HCT116 (cell line): ENCODE results near the gene YKT6. TPM values are rescaled to one million over a fixed set of nuclear protein-coding genes. Genes with fewer than 3 reads are reported as not detected.

Experiments
- ATAC-seq: fragments of 200-7000 bp; cut with Tn5 transposase; 2 replicates; pipeline ENCODE4 v1.9.1; 2020; ENCODE audit warnings: mild to moderate bottlenecking, moderate library complexity
- BruUV-seq: library from RNA; stranded (reverse); fragments of 400-500 nt; replicated peaks from 2 replicates; lab custom pipeline; 2021; lab: Mats Ljungman, UMichigan
- CTCF ChIA-PET: fragments of 300-600 bp; sonication (Branson Sonifier 250); formaldehyde crosslinking; loops from one replicate; lab custom pipeline; 2021; ENCODE audit warnings: antibody characterized with exemption; lab: Charles Lee
- POLR2A ChIA-PET: fragments of 300-600, 350-600 bp; sonication (Branson Sonifier 250); formaldehyde crosslinking; loops from one replicate; lab custom pipeline; 2021; ENCODE audit warnings: antibody characterized with exemption; lab: Charles Lee
- RAD21 ChIA-PET, 2 experiments: fragments of 300-600 bp; sonication (Branson Sonifier 250); formaldehyde crosslinking; loops; one replicate each; lab custom pipeline; 2023; ENCODE audit warnings: low total read pairs in 2 of 2; ENCODE audit not compliant: uncharacterized antibody in 2 of 2, unreplicated experiment in 2 of 2, low non-redundant PET in 1 of 2; lab: Charles Lee
- DNase-seq: peaks from one replicate; pipeline ENCODE4 v3.0.0-alpha.2; 2010; ENCODE audit warnings: low read depth, low spot score
- H2AFZ ChIP-seq: fragments of 200-600 bp; shearing (Covaris generic), sonication (generic); 2 replicates; pipeline ENCODE4 v1.6.1; 2017; ENCODE audit warnings: low read depth, mixed run types, mixed read lengths, antibody characterized with exemption, low read length; ENCODE audit not compliant: poor library complexity, severe bottlenecking
- H3K27ac ChIP-seq: 2 replicates; pipeline ENCODE4 v1.5.1; 2012; ENCODE audit warnings: low read depth, low read length
- H3K27me3 ChIP-seq: fragments of 200-600 bp; sonication (generic); 2 replicates; pipeline ENCODE4 v1.6.1; 2016; ENCODE audit warnings: mixed run types, low read length, mixed read lengths; ENCODE audit not compliant: insufficient read depth
- H3K36me3 ChIP-seq, 2 experiments: fragments of 200-500 bp in 1 of 2; fragments of 200-600 bp in 1 of 2; sonication (Bioruptor generic) in 1 of 2; sonication (generic) in 1 of 2; 2 replicates each; pipeline versions ENCODE4 v1.5.1 to v1.6.1; 2014 to 2016; ENCODE audit warnings: low read length in 2 of 2, inconsistent platforms in 1 of 2, mixed read lengths in 1 of 2, mixed run types in 1 of 2; ENCODE audit not compliant: insufficient read depth in 2 of 2, control insufficient read depth in 1 of 2
- H3K4me1 ChIP-seq, 2 experiments: fragments of 200-600 bp in 1 of 2; sonication (generic) in 1 of 2; 2 replicates each; pipeline versions ENCODE4 v1.5.1 to v1.6.1; 2012 to 2017; ENCODE audit warnings: low read length in 2 of 2, inconsistent platforms in 1 of 2, mild to moderate bottlenecking in 1 of 2, mixed read lengths in 1 of 2, mixed run types in 1 of 2, moderate library complexity in 1 of 2; ENCODE audit not compliant: insufficient read depth in 2 of 2, control insufficient read depth in 1 of 2
- H3K4me2 ChIP-seq: fragments of 200-600 bp; sonication (generic); 2 replicates; pipeline ENCODE4 v1.6.1; 2017; ENCODE audit warnings: mixed run types, low read length, mixed read lengths
- H3K4me3 ChIP-seq, 2 experiments: fragments of 200-600 bp in 1 of 2; sonication (generic) in 1 of 2; replicated peaks in 1 of 2; 2 replicates each; pipeline ENCODE4 v1.5.1; 2011 to 2016; ENCODE audit warnings: low read length in 2 of 2, control low read depth in 1 of 2, low read depth in 1 of 2, mild to moderate bottlenecking in 1 of 2, mixed read lengths in 1 of 2, mixed run types in 1 of 2
- H3K79me2 ChIP-seq: fragments of 200-600 bp; sonication (generic); 2 replicates; pipeline ENCODE4 v1.6.1; 2017; ENCODE audit warnings: mild to moderate bottlenecking, mixed run types, low read length, moderate library complexity, mixed read lengths; ENCODE audit not compliant: insufficient read depth
- H3K9ac ChIP-seq: fragments of 200-600 bp; sonication (generic); 2 replicates; pipeline ENCODE4 v1.6.1; 2016; ENCODE audit warnings: low read length, mixed read lengths
- H3K9me2 ChIP-seq: fragments of 200-600 bp; sonication (generic), shearing (Covaris generic); 2 replicates; pipeline ENCODE4 v1.6.1; 2017; ENCODE audit warnings: mixed run types, mild to moderate bottlenecking, moderate library complexity; ENCODE audit not compliant: insufficient read depth
- H3K9me3 ChIP-seq, 2 experiments: fragments of 200-500 bp in 1 of 2; fragments of 200-600 bp in 1 of 2; sonication (Bioruptor generic) in 1 of 2; sonication (generic) in 1 of 2; 2 replicates each; pipeline ENCODE4 v1.6.1; 2014 to 2017; ENCODE audit warnings: low read length in 2 of 2, mixed read lengths in 2 of 2, inconsistent platforms in 1 of 2, low read depth in 1 of 2, mild to moderate bottlenecking in 1 of 2, mixed run types in 1 of 2, moderate library complexity in 1 of 2; ENCODE audit not compliant: control insufficient read depth in 1 of 2, insufficient read depth in 1 of 2
- H4K20me1 ChIP-seq: fragments of 200-600 bp; sonication (generic), shearing (Covaris generic); 2 replicates; pipeline ENCODE4 v1.6.1; 2017; ENCODE audit warnings: mixed run types, mild to moderate bottlenecking, moderate library complexity; ENCODE audit not compliant: insufficient read depth
- CBX3 ChIP-seq: IDR thresholded peaks from 2 replicates; pipeline ENCODE4 v1.6.1; 2012; ENCODE audit warnings: low read depth
- CEBPB ChIP-seq: IDR thresholded peaks from 2 replicates; pipeline ENCODE4 v1.6.1; 2012; ENCODE audit warnings: low read depth
- EGR1 ChIP-seq: IDR thresholded peaks from 2 replicates; pipeline ENCODE4 v1.6.1; 2012; ENCODE audit warnings: low read depth
- EZH2phosphoT487 ChIP-seq: fragments of 200-600 bp; IDR thresholded peaks from 2 replicates; pipeline ENCODE4 v1.6.1; 2018; ENCODE audit warnings: antibody characterized with exemption, borderline replicate concordance
- JUND ChIP-seq: IDR thresholded peaks from 2 replicates; pipeline ENCODE4 v1.6.1; 2012
- POLR2A ChIP-seq: IDR thresholded peaks from 2 replicates; pipeline ENCODE4 v1.7.0; 2011; ENCODE audit warnings: borderline replicate concordance; ENCODE audit not compliant: insufficient read depth, insufficient read length; ENCODE audit errors: extremely low read depth
- POLR2AphosphoS5 ChIP-seq: IDR thresholded peaks from 2 replicates; pipeline ENCODE4 v1.6.1; 2011; ENCODE audit warnings: mild to moderate bottlenecking, low read depth, low read length, moderate library complexity
- RAD21 ChIP-seq: IDR thresholded peaks from 2 replicates; pipeline ENCODE4 v1.6.1; 2012; ENCODE audit warnings: low read depth, mild to moderate bottlenecking
- SRF ChIP-seq: IDR thresholded peaks from 2 replicates; pipeline ENCODE4 v1.6.1; 2012; ENCODE audit warnings: low read depth
- YY1 ChIP-seq: IDR thresholded peaks from 2 replicates; pipeline ENCODE4 v1.6.1; 2011; ENCODE audit warnings: low read length, low read depth, moderate library complexity, mild to moderate bottlenecking; ENCODE audit not compliant: insufficient replicate concordance; ENCODE audit errors: extremely low read depth
- ZFX ChIP-seq: fragments of 450-650 bp; IDR thresholded peaks from 2 replicates; pipeline ENCODE4 v1.6.1; 2017
- ZNF274 ChIP-seq: fragments of 200-500 bp; sonication (Bioruptor generic); IDR thresholded peaks from 2 replicates; pipeline ENCODE4 v1.6.1; 2014; ENCODE audit warnings: mild to moderate bottlenecking, low read depth, low read length, inconsistent platforms
- intact Hi-C: fragments of 100-400 bp; cut with micrococcal nuclease; formaldehyde crosslinking; loops from 2 replicates; pipeline ENCODE4 v1.10.0; 2022
- total RNA-seq: library from RNA; stranded (reverse); gene quantifications from one replicate; pipeline ENCODE4 v1.2.1, GENCODE V29; 2021; ENCODE audit not compliant: unreplicated experiment
- TF ChIP-seq, protein P1 (sequence below): IDR thresholded peaks from 2 replicates; pipeline ENCODE4 v1.6.1; 2011; ENCODE audit warnings: mild to moderate bottlenecking, low read length, moderate library complexity; ENCODE audit not compliant: insufficient replicate concordance; ENCODE audit errors: extremely low read depth
- TF ChIP-seq, protein P2 (sequence below): IDR thresholded peaks from 2 replicates; pipeline ENCODE4 v1.6.1; 2012
- TF ChIP-seq, protein P3 (sequence below): IDR thresholded peaks from 2 replicates; pipeline ENCODE4 v1.6.1; 2012; ENCODE audit warnings: low read depth

Gene YKT6
- total RNA-seq, 1 experiment from 2014 or later: 84.8 TPM

DNA sequence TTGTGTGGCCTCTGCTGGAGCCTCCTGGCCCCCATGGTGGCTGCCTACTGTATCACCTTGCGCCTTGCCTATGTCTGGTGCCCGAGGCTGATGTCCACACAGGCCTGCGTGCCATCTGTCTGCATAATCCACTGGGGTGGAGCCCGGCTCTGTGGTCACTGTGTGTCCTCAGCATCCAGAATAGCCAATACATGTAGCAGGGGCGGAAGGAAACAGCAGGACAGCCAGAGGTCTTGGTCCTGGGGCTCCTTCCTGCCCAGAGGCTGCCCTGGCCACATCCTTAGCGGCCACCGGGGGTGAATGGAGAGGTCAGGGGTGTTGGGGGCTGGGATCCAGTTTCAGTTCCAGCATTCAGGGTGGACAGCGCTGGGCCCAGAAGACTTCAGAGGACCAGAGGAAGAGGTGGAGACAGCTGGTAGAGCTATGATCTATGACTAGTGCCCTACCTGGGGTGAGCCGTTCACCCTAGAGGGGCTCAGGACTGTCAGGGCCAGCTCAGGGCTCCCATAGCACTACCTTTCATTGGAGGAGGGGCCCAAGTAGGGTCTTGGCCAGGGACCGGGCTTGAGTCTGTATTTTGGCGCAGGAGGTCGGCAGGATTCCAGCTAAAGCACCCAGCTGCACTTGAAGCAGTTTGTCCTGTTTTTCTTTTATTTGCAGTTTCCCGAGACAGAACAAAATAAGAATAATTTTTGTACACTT, 15.9 kb downstream of the YKT6 start:
- Histone ChIP-seq H3K79me2 (no peaks in the 10 kb centered on the region), H3K9ac (no peak overlapping the region), H3K27me3 (no peaks in the 10 kb centered on the region), H4K20me1 (no peaks in the 10 kb centered on the region), H3K4me3 (no peak overlapping the region), H3K36me3 (peaks cover 4 to 7% of the 10 kb centered on the region in 2 experiments; a peak in 3 of 4 replicates)
- ChIA-PET POLR2A (no interaction called here), RAD21 (no interaction called here), CTCF (no interaction called here)
- no peak for DNase-seq
- intact Hi-C loops: no loop called here
- no TSS peak for BruUV-seq
- no peak for TF ChIP-seq YY1
- TF ChIP-seq CBX3: no peak
- TF ChIP-seq, all 23 proteins: peak for 0
- H3K9me2 ChIP-seq: no peaks in the 10 kb centered on the region
- no peaks in the 10 kb centered on the region for H3K4me1 ChIP-seq
- no peak for ATAC-seq
- no peak overlapping the region for H3K27ac ChIP-seq
- no peaks in the 10 kb centered on the region for H3K9me3 ChIP-seq
- no peak overlapping the region for H3K4me2 ChIP-seq
- H2AFZ ChIP-seq: no peak overlapping the region

DNA sequence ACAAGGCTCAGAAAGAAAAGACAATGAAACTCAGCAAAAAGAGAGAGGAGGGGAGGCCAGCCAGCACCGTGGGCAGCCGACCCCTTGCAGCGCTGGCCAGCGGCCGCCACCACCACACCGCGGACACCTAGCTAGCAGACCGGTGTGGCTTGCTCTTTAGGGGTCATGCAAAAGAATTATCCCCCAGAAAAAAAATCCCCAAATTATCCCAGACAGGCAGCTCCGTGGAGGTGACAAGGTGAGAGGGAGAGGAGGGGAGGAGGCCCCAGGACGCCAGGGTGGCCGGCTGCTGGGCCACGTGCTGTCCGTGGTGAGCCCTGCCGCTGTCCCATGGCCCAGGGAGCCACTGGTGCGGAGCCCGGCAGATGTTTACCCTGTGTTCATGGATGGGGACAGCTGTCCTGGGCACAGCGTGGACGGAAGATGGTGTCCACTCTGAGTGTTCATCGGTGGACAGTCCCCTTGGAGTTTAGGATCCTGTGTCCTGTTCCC, 16.5 kb downstream of the YKT6 start:
- H3K4me1 ChIP-seq: no peaks in the 10 kb centered on the region
- H3K79me2 ChIP-seq: no peaks in the 10 kb centered on the region
- CTCF ChIA-PET: no interaction called here
- no TSS peak for BruUV-seq
- no peak overlapping the region for H2AFZ ChIP-seq
- intact Hi-C loops: no loop called here
- no peaks in the 10 kb centered on the region for H4K20me1 ChIP-seq
- POLR2A ChIA-PET: no interaction called here
- H3K4me3 ChIP-seq: no peak overlapping the region
- RAD21 ChIA-PET: no interaction called here
- no peak for DNase-seq
- H3K9me3 ChIP-seq: no peaks in the 10 kb centered on the region
- H3K36me3 ChIP-seq: peaks cover under 1 to 7% of the 10 kb centered on the region in 2 experiments; a peak in 2 of 4 replicates
- no peak overlapping the region for H3K9ac ChIP-seq
- no peak overlapping the region for H3K4me2 ChIP-seq
- no peak for ATAC-seq
- H3K9me2 ChIP-seq: no peaks in the 10 kb centered on the region
- no peaks in the 10 kb centered on the region for H3K27me3 ChIP-seq
- no peak overlapping the region for H3K27ac ChIP-seq
- TF ChIP-seq ZFX (no peak), SRF (no peak), CEBPB (no peak), JUND (no peak), EGR1 (no peak), CBX3 (no peak), EZH2phosphoT487 (no peak), RAD21 (no peak), ZNF274 (no peak), POLR2AphosphoS5 (no peak), POLR2A (no peak)
- TF ChIP-seq, protein P1, sequence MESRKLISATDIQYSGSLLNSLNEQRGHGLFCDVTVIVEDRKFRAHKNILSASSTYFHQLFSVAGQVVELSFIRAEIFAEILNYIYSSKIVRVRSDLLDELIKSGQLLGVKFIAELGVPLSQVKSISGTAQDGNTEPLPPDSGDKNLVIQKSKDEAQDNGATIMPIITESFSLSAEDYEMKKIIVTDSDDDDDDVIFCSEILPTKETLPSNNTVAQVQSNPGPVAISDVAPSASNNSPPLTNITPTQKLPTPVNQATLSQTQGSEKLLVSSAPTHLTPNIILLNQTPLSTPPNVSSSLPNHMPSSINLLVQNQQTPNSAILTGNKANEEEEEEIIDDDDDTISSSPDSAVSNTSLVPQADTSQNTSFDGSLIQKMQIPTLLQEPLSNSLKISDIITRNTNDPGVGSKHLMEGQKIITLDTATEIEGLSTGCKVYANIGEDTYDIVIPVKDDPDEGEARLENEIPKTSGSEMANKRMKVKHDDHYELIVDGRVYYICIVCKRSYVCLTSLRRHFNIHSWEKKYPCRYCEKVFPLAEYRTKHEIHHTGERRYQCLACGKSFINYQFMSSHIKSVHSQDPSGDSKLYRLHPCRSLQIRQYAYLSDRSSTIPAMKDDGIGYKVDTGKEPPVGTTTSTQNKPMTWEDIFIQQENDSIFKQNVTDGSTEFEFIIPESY: no peak
- TF ChIP-seq, protein P2, sequence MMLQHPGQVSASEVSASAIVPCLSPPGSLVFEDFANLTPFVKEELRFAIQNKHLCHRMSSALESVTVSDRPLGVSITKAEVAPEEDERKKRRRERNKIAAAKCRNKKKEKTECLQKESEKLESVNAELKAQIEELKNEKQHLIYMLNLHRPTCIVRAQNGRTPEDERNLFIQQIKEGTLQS: no peak
- TF ChIP-seq, protein P3, sequence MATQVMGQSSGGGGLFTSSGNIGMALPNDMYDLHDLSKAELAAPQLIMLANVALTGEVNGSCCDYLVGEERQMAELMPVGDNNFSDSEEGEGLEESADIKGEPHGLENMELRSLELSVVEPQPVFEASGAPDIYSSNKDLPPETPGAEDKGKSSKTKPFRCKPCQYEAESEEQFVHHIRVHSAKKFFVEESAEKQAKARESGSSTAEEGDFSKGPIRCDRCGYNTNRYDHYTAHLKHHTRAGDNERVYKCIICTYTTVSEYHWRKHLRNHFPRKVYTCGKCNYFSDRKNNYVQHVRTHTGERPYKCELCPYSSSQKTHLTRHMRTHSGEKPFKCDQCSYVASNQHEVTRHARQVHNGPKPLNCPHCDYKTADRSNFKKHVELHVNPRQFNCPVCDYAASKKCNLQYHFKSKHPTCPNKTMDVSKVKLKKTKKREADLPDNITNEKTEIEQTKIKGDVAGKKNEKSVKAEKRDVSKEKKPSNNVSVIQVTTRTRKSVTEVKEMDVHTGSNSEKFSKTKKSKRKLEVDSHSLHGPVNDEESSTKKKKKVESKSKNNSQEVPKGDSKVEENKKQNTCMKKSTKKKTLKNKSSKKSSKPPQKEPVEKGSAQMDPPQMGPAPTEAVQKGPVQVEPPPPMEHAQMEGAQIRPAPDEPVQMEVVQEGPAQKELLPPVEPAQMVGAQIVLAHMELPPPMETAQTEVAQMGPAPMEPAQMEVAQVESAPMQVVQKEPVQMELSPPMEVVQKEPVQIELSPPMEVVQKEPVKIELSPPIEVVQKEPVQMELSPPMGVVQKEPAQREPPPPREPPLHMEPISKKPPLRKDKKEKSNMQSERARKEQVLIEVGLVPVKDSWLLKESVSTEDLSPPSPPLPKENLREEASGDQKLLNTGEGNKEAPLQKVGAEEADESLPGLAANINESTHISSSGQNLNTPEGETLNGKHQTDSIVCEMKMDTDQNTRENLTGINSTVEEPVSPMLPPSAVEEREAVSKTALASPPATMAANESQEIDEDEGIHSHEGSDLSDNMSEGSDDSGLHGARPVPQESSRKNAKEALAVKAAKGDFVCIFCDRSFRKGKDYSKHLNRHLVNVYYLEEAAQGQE: no peak
